22Rv1 (cell line): ENCODE measurements around the gene ARMC12.

Source experiments
- ZFX ChIP-seq: fragments of 450-650 bp; IDR thresholded peaks from 2 replicates; pipeline ENCODE4 v1.6.1; 2017; ENCODE audit warnings: antibody characterized with exemption, borderline replicate concordance
- TF ChIP-seq, protein P1 (sequence below): fragments of 450-650 bp; IDR thresholded peaks from 2 replicates; pipeline ENCODE4 v1.5.1; 2017; ENCODE audit warnings: mild to moderate bottlenecking

DNA sequence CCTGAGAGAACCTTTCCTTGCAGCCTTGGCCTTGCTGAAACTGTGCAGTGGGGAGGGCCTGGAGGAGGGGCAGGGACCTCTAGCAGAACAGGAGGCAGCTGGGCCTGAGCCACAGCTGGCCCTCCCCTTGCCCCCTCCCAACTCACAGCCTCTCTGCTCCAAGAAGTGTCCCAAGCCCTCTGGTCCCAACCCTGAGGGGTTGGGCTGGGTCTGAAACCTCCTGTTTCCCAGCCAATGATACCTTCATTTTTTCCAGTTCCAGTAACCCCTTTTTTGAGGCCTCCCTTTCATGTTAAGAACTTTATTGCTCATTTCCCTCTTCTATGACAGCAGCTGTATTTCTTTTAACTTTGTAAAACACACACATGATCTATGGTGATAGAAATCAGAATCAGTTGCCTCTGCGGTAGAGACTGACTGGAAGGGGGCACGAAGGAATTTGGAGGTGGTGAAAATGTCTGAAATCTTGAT is 17.9 kb upstream of the ARMC12 start:
- TF ChIP-seq, protein P1, sequence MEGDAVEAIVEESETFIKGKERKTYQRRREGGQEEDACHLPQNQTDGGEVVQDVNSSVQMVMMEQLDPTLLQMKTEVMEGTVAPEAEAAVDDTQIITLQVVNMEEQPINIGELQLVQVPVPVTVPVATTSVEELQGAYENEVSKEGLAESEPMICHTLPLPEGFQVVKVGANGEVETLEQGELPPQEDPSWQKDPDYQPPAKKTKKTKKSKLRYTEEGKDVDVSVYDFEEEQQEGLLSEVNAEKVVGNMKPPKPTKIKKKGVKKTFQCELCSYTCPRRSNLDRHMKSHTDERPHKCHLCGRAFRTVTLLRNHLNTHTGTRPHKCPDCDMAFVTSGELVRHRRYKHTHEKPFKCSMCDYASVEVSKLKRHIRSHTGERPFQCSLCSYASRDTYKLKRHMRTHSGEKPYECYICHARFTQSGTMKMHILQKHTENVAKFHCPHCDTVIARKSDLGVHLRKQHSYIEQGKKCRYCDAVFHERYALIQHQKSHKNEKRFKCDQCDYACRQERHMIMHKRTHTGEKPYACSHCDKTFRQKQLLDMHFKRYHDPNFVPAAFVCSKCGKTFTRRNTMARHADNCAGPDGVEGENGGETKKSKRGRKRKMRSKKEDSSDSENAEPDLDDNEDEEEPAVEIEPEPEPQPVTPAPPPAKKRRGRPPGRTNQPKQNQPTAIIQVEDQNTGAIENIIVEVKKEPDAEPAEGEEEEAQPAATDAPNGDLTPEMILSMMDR: no peak
- TF ChIP-seq ZFX: no peak
